GM04504 (cell line): Measurements from ENCODE around the gene STAT4.
A peak's percentile ranks its signal among the peaks of the same experiment; 100 is the strongest.

Experiments
- DNase-seq: peaks from one replicate; pipeline ENCODE4 v3.0.0-alpha.2; 2012; ENCODE audit warnings: low read depth

STAT4 gene, protein sequence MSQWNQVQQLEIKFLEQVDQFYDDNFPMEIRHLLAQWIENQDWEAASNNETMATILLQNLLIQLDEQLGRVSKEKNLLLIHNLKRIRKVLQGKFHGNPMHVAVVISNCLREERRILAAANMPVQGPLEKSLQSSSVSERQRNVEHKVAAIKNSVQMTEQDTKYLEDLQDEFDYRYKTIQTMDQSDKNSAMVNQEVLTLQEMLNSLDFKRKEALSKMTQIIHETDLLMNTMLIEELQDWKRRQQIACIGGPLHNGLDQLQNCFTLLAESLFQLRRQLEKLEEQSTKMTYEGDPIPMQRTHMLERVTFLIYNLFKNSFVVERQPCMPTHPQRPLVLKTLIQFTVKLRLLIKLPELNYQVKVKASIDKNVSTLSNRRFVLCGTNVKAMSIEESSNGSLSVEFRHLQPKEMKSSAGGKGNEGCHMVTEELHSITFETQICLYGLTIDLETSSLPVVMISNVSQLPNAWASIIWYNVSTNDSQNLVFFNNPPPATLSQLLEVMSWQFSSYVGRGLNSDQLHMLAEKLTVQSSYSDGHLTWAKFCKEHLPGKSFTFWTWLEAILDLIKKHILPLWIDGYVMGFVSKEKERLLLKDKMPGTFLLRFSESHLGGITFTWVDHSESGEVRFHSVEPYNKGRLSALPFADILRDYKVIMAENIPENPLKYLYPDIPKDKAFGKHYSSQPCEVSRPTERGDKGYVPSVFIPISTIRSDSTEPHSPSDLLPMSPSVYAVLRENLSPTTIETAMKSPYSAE

DNA sequence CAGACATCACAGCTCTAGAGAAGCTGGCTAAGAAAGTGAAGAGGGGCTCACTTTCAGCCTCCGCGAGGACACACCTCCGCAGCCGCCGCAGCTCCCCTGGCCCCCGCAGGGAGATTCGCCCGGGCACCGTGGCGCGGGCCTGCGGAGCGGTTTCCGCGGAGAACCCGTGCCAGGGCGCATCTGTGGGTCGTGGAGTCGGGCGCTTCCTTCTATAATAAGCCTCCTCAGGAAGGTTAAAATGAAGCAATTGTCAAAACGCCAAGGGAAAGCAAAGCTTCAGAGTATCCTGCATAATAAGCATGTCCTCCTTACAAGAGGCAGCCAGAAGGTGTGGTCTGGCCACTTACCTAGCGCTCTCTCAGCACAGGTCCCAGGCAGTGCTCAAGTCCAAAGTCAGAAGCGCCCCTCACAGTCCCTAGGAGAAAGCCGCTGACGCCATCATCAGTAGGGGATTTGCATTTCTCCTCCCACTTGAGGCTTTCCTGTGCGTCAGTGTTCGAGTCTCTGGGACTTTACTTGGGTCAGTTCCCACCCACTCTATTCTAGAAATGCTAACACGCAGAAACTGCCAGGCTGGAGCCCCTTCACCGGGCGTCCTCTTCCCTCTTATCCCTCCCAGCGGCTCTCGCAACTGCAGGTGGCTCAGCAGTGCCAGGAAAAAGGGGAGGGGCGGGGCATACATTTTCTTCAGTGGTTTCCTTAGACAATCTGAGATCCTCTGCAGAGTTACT, at the start of gene STAT4:
Gene STAT4, minus strand, starts transcription at position 395 of the 731 bp plus-strand sequence. CDS start 2,791 bp downstream, outside the sequence.
- no peak for DNase-seq

DNA sequence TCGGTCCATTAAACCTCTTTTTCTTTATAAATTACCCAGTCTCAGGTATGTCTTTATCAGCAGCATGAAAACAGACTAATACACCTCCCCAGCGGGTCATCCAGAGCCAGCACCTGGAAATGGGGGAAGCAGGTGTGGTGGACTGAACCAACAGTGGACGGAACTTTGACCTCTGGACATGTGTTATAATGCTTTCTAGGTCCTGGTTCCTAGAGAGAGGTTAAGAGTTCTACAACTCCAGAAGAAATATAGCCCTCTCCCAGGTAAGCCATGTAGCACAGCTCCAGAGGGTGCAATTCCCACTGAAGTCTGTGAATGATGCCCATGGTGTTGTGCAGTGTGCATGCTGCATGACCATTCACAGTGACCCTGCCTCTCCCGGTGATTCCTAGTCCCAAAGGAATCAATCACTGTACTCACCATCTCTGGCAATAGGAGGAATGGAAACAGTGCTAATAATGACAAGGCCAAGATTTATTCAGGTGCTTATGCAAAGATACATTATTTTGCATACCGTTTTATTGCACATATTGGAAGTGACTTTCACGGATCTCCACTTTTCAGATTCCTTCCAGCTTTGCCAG, 49.2 kb upstream of the STAT4 start:
- no peak for DNase-seq

GRCh38 chr2:191198271-191198670, 47.5 kb upstream of the STAT4 start:
- no peak for DNase-seq

DNA sequence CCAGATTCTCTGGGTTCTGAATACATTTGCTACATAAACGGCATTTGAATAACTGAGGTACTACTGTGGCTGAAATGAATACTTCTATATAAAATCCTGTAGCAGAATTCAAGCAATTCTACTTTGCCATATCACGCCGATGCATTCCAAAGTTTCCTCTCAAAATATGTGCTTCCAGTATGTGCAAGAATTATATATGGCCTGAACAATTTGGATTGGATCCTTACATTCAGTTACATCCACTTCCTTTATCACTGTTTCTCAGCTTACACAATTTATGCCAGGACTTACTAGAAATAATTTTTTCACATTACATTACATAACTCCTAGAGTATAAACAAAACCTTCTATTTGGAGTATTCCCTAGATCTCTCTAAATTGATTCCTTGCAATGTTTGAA, 46.3 kb upstream of the STAT4 start:
- no peak for DNase-seq

DNA sequence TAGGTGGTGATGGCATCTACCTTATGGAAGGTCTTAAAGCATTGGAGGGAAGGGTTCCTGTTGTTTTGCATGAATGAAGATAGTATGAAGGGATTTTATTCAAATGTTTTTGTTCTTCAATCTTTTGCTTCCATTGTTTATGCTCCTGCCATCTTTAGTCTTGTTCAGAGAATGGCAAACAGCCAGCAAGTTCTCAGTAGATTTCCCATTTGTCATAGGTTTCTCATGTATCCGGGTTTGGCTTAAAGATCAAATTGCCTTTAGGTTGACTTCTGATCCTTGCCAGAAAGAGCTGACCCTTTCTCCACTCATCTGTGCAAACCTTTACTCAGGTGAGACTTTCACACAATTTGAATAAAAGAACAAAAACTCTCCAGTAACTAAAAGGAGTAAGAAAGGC, 44.2 kb upstream of the STAT4 start:
- DNase-seq, result no peak

GRCh38 chr2:191190861-191191552, 40.2 kb upstream of the STAT4 start:
- no peak for DNase-seq

GRCh38 chr2:191190435-191190834, 39.6 kb upstream of the STAT4 start:
- DNase-seq, result no peak

- no peak for DNase-seq
These were observed 38.4 kb upstream of the STAT4 start for GRCh38 chr2:191189112-191189635.

- no peak for DNase-seq
These were observed 37.8 kb upstream of the STAT4 start for GRCh38 chr2:191188550-191189093.

DNA sequence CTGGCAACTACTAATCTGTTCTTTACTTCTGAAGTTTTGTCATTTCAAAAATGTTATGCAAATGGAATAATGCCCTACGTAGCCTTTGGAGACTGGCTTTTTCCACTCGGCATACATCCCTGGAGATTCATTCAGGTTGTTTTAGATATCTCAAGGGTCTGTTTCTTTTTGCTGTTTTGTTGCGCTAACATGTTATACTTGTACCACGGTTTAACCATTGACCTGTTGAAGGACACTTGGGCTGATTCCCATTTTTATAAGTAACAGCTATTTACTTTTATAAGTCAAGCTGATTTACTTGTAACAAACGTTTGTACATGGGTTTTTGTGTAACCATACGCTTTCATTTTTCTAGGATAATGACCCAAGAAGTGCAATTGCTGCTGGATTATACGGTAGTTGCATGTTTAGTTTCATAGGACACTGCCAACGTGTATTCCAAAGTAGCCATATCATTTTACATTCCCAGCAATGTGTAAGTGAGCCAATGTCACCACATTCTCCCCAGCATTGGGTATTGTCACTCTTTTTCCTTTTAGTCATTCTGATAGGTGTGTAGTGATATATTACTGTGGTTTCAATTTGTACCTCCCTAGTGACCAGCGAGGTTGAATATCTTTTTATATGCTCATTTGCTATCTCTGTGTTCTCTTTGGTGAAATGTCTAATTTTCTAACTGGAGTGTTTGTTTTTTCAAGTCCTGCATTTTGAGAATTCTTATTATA, 36.5 kb upstream of the STAT4 start:
- DNase-seq, result no peak

DNA sequence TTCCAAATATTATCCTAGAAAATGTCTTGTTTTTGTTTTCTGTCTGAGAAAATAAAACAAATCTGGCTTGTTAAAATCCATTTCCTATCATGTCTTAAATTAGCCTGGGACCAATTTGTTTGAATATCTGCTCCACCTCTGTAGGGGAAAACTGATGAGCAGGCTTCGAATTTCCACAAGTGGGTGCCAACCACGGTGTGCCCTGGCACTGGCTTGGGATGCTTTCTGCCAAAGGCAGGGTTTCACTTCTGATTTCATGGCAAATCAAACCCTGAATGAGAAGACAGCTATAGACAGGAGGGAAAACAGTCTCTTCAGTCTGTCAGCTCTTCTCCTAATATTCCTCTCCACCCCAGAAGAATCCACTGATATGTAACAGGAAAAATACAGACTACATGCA, 33.7 kb upstream of the STAT4 start:
- no peak for DNase-seq

GRCh38 chr2:191183516-191183915, 32.7 kb upstream of the STAT4 start:
- DNase-seq, result no peak

GRCh38 chr2:191183081-191183480, 32.3 kb upstream of the STAT4 start:
- DNase-seq, result no peak

- DNase-seq, result peak; percentile 35
These were observed 29.9 kb upstream of the STAT4 start for GRCh38 chr2:191180713-191181112.

DNA sequence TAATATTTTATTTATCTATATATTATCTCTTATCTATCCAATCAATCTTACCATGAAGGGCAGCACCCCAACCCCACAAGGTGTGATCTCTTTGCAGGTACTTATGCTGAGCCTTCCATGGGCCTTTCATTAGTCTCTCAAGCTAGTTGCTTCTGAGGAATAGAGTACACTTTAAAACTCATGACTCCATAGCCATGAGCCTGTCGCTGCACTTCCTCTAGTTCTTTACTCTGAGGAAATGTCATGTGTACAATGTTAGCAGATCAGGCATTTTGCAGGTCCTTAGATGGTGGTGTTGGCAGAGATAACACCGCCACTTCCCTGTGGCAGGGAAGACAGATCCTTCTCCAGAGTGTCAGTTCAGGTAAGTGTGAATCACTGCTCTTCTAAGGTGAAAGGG, 29.5 kb upstream of the STAT4 start:
- DNase-seq, result no peak

- DNase-seq, result no peak
These were observed 28.2 kb upstream of the STAT4 start for GRCh38 chr2:191178806-191179514.

- DNase-seq, result no peak
These were observed 27.2 kb upstream of the STAT4 start for GRCh38 chr2:191177751-191178736.

- no peak for DNase-seq
These were observed 26.1 kb upstream of the STAT4 start for GRCh38 chr2:191176801-191177438.
